Ecto neural progenitor cell (in vitro differentiated cells): ENCODE data around the gene GALNT10.
A peak's percentile ranks its signal among the peaks of the same experiment; 100 is the strongest.

Source experiments
- DNase-seq: peaks from one replicate; pipeline ENCODE4 v3.0.0-alpha.2; 2018; ENCODE audit warnings: low spot score

The GALNT10 gene

GRCh38 chr5:154380263-154380662 lies 189.7 kb downstream of the GALNT10 start:
- no peak for DNase-seq

- DNase-seq: no peak
These were observed 194.1 kb downstream of the GALNT10 start for GRCh38 chr5:154384480-154385235.

- DNase-seq: no peak
These were observed 194.6 kb downstream of the GALNT10 start for GRCh38 chr5:154385236-154385512.

GRCh38 chr5:154386952-154387629 lies 196.6 kb downstream of the GALNT10 start:
- DNase-seq: no peak

GRCh38 chr5:154388842-154389241 lies 198.3 kb downstream of the GALNT10 start:
- no peak for DNase-seq

GRCh38 chr5:154390096-154390495 lies 199.6 kb downstream of the GALNT10 start:
- no peak for DNase-seq

GRCh38 chr5:154390746-154391359 lies 200.3 kb downstream of the GALNT10 start:
- no peak for DNase-seq

- DNase-seq: no peak
These were observed 201.3 kb downstream of the GALNT10 start for GRCh38 chr5:154391788-154392187.

GRCh38 chr5:154393850-154394249 lies 203.3 kb downstream of the GALNT10 start:
- no peak for DNase-seq

- DNase-seq: no peak
These were observed 203.8 kb downstream of the GALNT10 start for GRCh38 chr5:154394307-154394706.

GRCh38 chr5:154395407-154396106 lies 205.0 kb downstream of the GALNT10 start:
- DNase-seq: no peak

GRCh38 chr5:154396128-154396527 lies 205.6 kb downstream of the GALNT10 start:
- DNase-seq: no peak

- no peak for DNase-seq
These were observed 207.3 kb downstream of the GALNT10 start for GRCh38 chr5:154397652-154398406.

GRCh38 chr5:154400678-154401077 lies 210.1 kb downstream of the GALNT10 start:
- DNase-seq: no peak

- DNase-seq: no peak
These were observed 210.8 kb downstream of the GALNT10 start for GRCh38 chr5:154401355-154401754.

- DNase-seq: no peak
These were observed 211.4 kb downstream of the GALNT10 start for GRCh38 chr5:154401931-154402330.

- no peak for DNase-seq
These were observed 212.1 kb downstream of the GALNT10 start for GRCh38 chr5:154402611-154403010.

- DNase-seq: no peak
These were observed 212.7 kb downstream of the GALNT10 start for GRCh38 chr5:154403234-154403633.

GRCh38 chr5:154403776-154404387 lies 213.3 kb downstream of the GALNT10 start:
- no peak for DNase-seq

GRCh38 chr5:154405078-154405792 lies 214.7 kb downstream of the GALNT10 start:
- peak; percentile 87 for DNase-seq

- DNase-seq: no peak
These were observed 215.7 kb downstream of the GALNT10 start for GRCh38 chr5:154406231-154406630.
